Smooth muscle cell (in vitro differentiated cells): ENCODE measurements around the gene SENP8. TPM values are rescaled to one million over a fixed set of nuclear protein-coding genes. Genes with fewer than 3 reads are reported as not detected.

ENCODE experiments used
- DNase-seq: peaks from one replicate; lab custom pipeline; 2025; ENCODE audit not compliant: unreplicated experiment; lab: John Stamatoyannopoulos, UW
- H2AFZ ChIP-seq: fragments of 200-600 bp; sonication (generic); 2 replicates; pipeline ENCODE4 v1.6.0; 2016; ENCODE audit warnings: antibody characterized with exemption, low read depth, mild to moderate bottlenecking
- H3F3A ChIP-seq: fragments of 200-600 bp; sonication (generic); 2 replicates; pipeline ENCODE4 v1.6.0; 2017; ENCODE audit warnings: antibody characterized with exemption, low read depth
- H3K27ac ChIP-seq: fragments of 200-600 bp; sonication (generic); 2 replicates; pipeline ENCODE4 v1.5.1; 2016; ENCODE audit warnings: low read depth, mild to moderate bottlenecking
- H3K27me3 ChIP-seq: fragments of 200-600 bp; sonication (generic); 2 replicates; pipeline ENCODE4 v1.6.1; 2016; ENCODE audit warnings: low read depth, mild to moderate bottlenecking
- H3K36me3 ChIP-seq: fragments of 200-600 bp; sonication (generic); 2 replicates; pipeline ENCODE4 v1.5.1; 2016; ENCODE audit warnings: low read depth
- H3K4me1 ChIP-seq: fragments of 200-600 bp; sonication (generic); 2 replicates; pipeline ENCODE4 v1.5.1; 2016; ENCODE audit warnings: low read depth
- H3K4me2 ChIP-seq: fragments of 200-600 bp; sonication (generic); 2 replicates; pipeline ENCODE4 v1.6.0; 2016; ENCODE audit warnings: mild to moderate bottlenecking
- H3K4me3 ChIP-seq: fragments of 200-600 bp; sonication (generic); 2 replicates; pipeline ENCODE4 v1.5.1; 2016; ENCODE audit warnings: mild to moderate bottlenecking
- H3K79me2 ChIP-seq: fragments of 200-600 bp; sonication (generic); 2 replicates; pipeline ENCODE4 v1.6.0; 2016; ENCODE audit warnings: low read depth, mild to moderate bottlenecking
- H3K9ac ChIP-seq: fragments of 200-600 bp; sonication (generic); 2 replicates; pipeline ENCODE4 v1.6.0; 2016; ENCODE audit warnings: low read depth
- H3K9me3 ChIP-seq: fragments of 200-600 bp; sonication (generic); replicated peaks from 2 replicates; pipeline ENCODE4 v1.5.1; 2016; ENCODE audit warnings: low read depth
- H4K20me1 ChIP-seq: fragments of 200-600 bp; sonication (generic); 2 replicates; pipeline ENCODE4 v1.6.0; 2016; ENCODE audit warnings: low read depth
- CTCF ChIP-seq: fragments of 200-600 bp; sonication (generic); IDR thresholded peaks from 2 replicates; pipeline ENCODE4 v1.5.1; 2017; ENCODE audit warnings: borderline replicate concordance, mild to moderate bottlenecking, antibody characterized with exemption; ENCODE audit not compliant: insufficient read depth, poor library complexity, severe bottlenecking
- WGBS: methylation state at CpG from one replicate; pipeline ENCODE4 v1.1.7; 2016; ENCODE audit warnings: low lambda C conversion rate; 5-methylcytosine and 5-hydroxymethylcytosine counted together
- polyA plus RNA-seq: library from polyadenylated mRNA; unstranded; fragments of >200 nt; fragmentation: Nextera tagmentation; extraction: Ambion mirVana; gene quantifications from 2 replicates; pipeline ENCODE4 v1.2.1, GENCODE V29; 2016
- total RNA-seq: library from RNA; depleted of rRNA; stranded (reverse); fragments of >200 nt; gene quantifications from 2 replicates; pipeline ENCODE4 v1.2.3, GENCODE V29; 2014

The SENP8 gene
- total and polyA plus RNA-seq, 2 experiments from 2014 or later = 2.3 to 4.0 TPM

GRCh38 chr15:72105111-72105510, 13.1 kb upstream of the SENP8 start:
- no peaks in the 10 kb centered on the region for H3K36me3 ChIP-seq
- no peaks in the 10 kb centered on the region for H3K9me3 ChIP-seq
- H3K4me1 ChIP-seq = peaks cover 4% of the 10 kb centered on the region
- no peak overlapping the region for H2AFZ ChIP-seq
- no peak overlapping the region for H3K4me2 ChIP-seq
- peaks cover 52% of the 10 kb centered on the region for H3K79me2 ChIP-seq
- H3F3A ChIP-seq = no peaks in the 10 kb centered on the region
- no peaks in the 10 kb centered on the region for H3K27me3 ChIP-seq
- WGBS = 91% methylated on average over 3 of the region's 3 CpGs
- H4K20me1 ChIP-seq = peaks cover 78% of the 10 kb centered on the region
- DNase-seq = no peak
- no peak overlapping the region for H3K4me3 ChIP-seq
- TF ChIP-seq CTCF = no peak
- H3K9ac ChIP-seq = no peak overlapping the region
- no peak overlapping the region for H3K27ac ChIP-seq

GRCh38 chr15:72106068-72106467, 12.1 kb upstream of the SENP8 start:
- Histone ChIP-seq H4K20me1 (peaks cover 87% of the 10 kb centered on the region), H3K79me2 (peaks cover 61% of the 10 kb centered on the region), H2AFZ (no peak overlapping the region), H3K4me2 (no peak overlapping the region), H3K27me3 (no peaks in the 10 kb centered on the region), H3K27ac (no peak overlapping the region), H3K9me3 (no peaks in the 10 kb centered on the region), H3F3A (no peaks in the 10 kb centered on the region), H3K9ac (no peak overlapping the region), H3K36me3 (no peaks in the 10 kb centered on the region), H3K4me3 (no peak overlapping the region), H3K4me1 (peaks cover 4% of the 10 kb centered on the region)
- DNase-seq = no peak
- WGBS = 100% methylated on average over 2 of the region's 2 CpGs
- TF ChIP-seq CTCF = no peak

GRCh38 chr15:72110355-72110754, 7.8 kb upstream of the SENP8 start:
- TF ChIP-seq CTCF = no peak
- H3K79me2 ChIP-seq = peaks cover 95% of the 10 kb centered on the region
- H3K9me3 ChIP-seq = no peaks in the 10 kb centered on the region
- 100% methylated on average over 3 of the region's 3 CpGs for WGBS
- H3K27me3 ChIP-seq = no peaks in the 10 kb centered on the region
- H3F3A ChIP-seq = no peaks in the 10 kb centered on the region
- no peak overlapping the region for H3K4me2 ChIP-seq
- H3K27ac ChIP-seq = no peak overlapping the region
- no peak overlapping the region for H3K4me3 ChIP-seq
- no peak for DNase-seq
- H3K4me1 ChIP-seq = peaks cover 4% of the 10 kb centered on the region
- H3K9ac ChIP-seq = no peak overlapping the region
- H3K36me3 ChIP-seq = no peaks in the 10 kb centered on the region
- peaks cover 100% of the 10 kb centered on the region for H4K20me1 ChIP-seq
- H2AFZ ChIP-seq = no peak overlapping the region

GRCh38 chr15:72112116-72112515, 6.1 kb upstream of the SENP8 start:
- peaks cover 93% of the 10 kb centered on the region for H4K20me1 ChIP-seq
- no peak overlapping the region for H3K4me3 ChIP-seq
- no peak overlapping the region for H3K4me2 ChIP-seq
- no peak overlapping the region for H2AFZ ChIP-seq
- peaks cover 13% of the 10 kb centered on the region for H3K4me1 ChIP-seq
- no peak for TF ChIP-seq CTCF
- 91% methylated on average over 2 of the region's 2 CpGs for WGBS
- H3K27me3 ChIP-seq = no peaks in the 10 kb centered on the region
- peaks cover 94% of the 10 kb centered on the region for H3K79me2 ChIP-seq
- no peak overlapping the region for H3K9ac ChIP-seq
- H3K27ac ChIP-seq = no peak overlapping the region
- H3K9me3 ChIP-seq = no peaks in the 10 kb centered on the region
- no peaks in the 10 kb centered on the region for H3K36me3 ChIP-seq
- DNase-seq = no peak
- peaks cover 5% of the 10 kb centered on the region for H3F3A ChIP-seq
